Smooth muscle cell (in vitro differentiated cells): ENCODE measurements around the gene MAST4. TPM values are rescaled to one million over a fixed set of nuclear protein-coding genes. Genes with fewer than 3 reads are reported as not detected.
A peak's percentile ranks its signal among the peaks of the same experiment; 100 is the strongest.

Experiments used
- DNase-seq: peaks from one replicate; lab custom pipeline; 2025; ENCODE audit not compliant: unreplicated experiment; lab: John Stamatoyannopoulos, UW
- H2AFZ ChIP-seq: fragments of 200-600 bp; sonication (generic); 2 replicates; pipeline ENCODE4 v1.6.0; 2016; ENCODE audit warnings: antibody characterized with exemption, low read depth, mild to moderate bottlenecking
- H3F3A ChIP-seq: fragments of 200-600 bp; sonication (generic); 2 replicates; pipeline ENCODE4 v1.6.0; 2017; ENCODE audit warnings: antibody characterized with exemption, low read depth
- H3K27ac ChIP-seq: fragments of 200-600 bp; sonication (generic); 2 replicates; pipeline ENCODE4 v1.5.1; 2016; ENCODE audit warnings: low read depth, mild to moderate bottlenecking
- H3K27me3 ChIP-seq: fragments of 200-600 bp; sonication (generic); 2 replicates; pipeline ENCODE4 v1.6.1; 2016; ENCODE audit warnings: low read depth, mild to moderate bottlenecking
- H3K36me3 ChIP-seq: fragments of 200-600 bp; sonication (generic); 2 replicates; pipeline ENCODE4 v1.5.1; 2016; ENCODE audit warnings: low read depth
- H3K4me1 ChIP-seq: fragments of 200-600 bp; sonication (generic); 2 replicates; pipeline ENCODE4 v1.5.1; 2016; ENCODE audit warnings: low read depth
- H3K4me2 ChIP-seq: fragments of 200-600 bp; sonication (generic); 2 replicates; pipeline ENCODE4 v1.6.0; 2016; ENCODE audit warnings: mild to moderate bottlenecking
- H3K4me3 ChIP-seq: fragments of 200-600 bp; sonication (generic); 2 replicates; pipeline ENCODE4 v1.5.1; 2016; ENCODE audit warnings: mild to moderate bottlenecking
- H3K79me2 ChIP-seq: fragments of 200-600 bp; sonication (generic); 2 replicates; pipeline ENCODE4 v1.6.0; 2016; ENCODE audit warnings: low read depth, mild to moderate bottlenecking
- H3K9ac ChIP-seq: fragments of 200-600 bp; sonication (generic); 2 replicates; pipeline ENCODE4 v1.6.0; 2016; ENCODE audit warnings: low read depth
- H3K9me3 ChIP-seq: fragments of 200-600 bp; sonication (generic); replicated peaks from 2 replicates; pipeline ENCODE4 v1.5.1; 2016; ENCODE audit warnings: low read depth
- H4K20me1 ChIP-seq: fragments of 200-600 bp; sonication (generic); 2 replicates; pipeline ENCODE4 v1.6.0; 2016; ENCODE audit warnings: low read depth
- CTCF ChIP-seq: fragments of 200-600 bp; sonication (generic); IDR thresholded peaks from 2 replicates; pipeline ENCODE4 v1.5.1; 2017; ENCODE audit warnings: borderline replicate concordance, mild to moderate bottlenecking, antibody characterized with exemption; ENCODE audit not compliant: insufficient read depth, poor library complexity, severe bottlenecking
- WGBS: methylation state at CpG from one replicate; pipeline ENCODE4 v1.1.7; 2016; ENCODE audit warnings: low lambda C conversion rate; 5-methylcytosine and 5-hydroxymethylcytosine counted together
- polyA plus RNA-seq: library from polyadenylated mRNA; unstranded; fragments of >200 nt; fragmentation: Nextera tagmentation; extraction: Ambion mirVana; gene quantifications from 2 replicates; pipeline ENCODE4 v1.2.1, GENCODE V29; 2016
- total RNA-seq: library from RNA; depleted of rRNA; stranded (reverse); fragments of >200 nt; gene quantifications from 2 replicates; pipeline ENCODE4 v1.2.3, GENCODE V29; 2014

MAST4 gene
- total and polyA plus RNA-seq, 2 experiments from 2014 or later = 6.3 to 24.0 TPM

- Histone ChIP-seq H4K20me1 (peaks cover 9% of the 10 kb centered on the region), H3K4me3 (no peak overlapping the region), H3K9ac (no peak overlapping the region), H3K27ac (no peak overlapping the region), H3F3A (no peaks in the 10 kb centered on the region), H3K36me3 (no peaks in the 10 kb centered on the region), H2AFZ (no peak overlapping the region), H3K9me3 (no peaks in the 10 kb centered on the region), H3K27me3 (no peaks in the 10 kb centered on the region), H3K4me2 (no peak overlapping the region), H3K4me1 (peaks cover 9% of the 10 kb centered on the region), H3K79me2 (no peaks in the 10 kb centered on the region)
- DNase-seq = no peak
- TF ChIP-seq CTCF = no peak
Measured at GRCh38 chr5:67029481-67029880, 433.3 kb downstream of the MAST4 start.

GRCh38 chr5:67030289-67031056 is 434.3 kb downstream of the MAST4 start:
- Histone ChIP-seq H3K4me3 (no peak overlapping the region), H4K20me1 (peaks cover 9% of the 10 kb centered on the region), H3K9me3 (no peaks in the 10 kb centered on the region), H3K27ac (peak overlapping the region; percentile 67), H3K4me2 (no peak overlapping the region), H3K9ac (peak overlapping the region; percentile 34), H3F3A (no peaks in the 10 kb centered on the region), H3K4me1 (peaks cover 9% of the 10 kb centered on the region), H2AFZ (no peak overlapping the region), H3K79me2 (peaks cover 3% of the 10 kb centered on the region), H3K36me3 (no peaks in the 10 kb centered on the region), H3K27me3 (no peaks in the 10 kb centered on the region)
- TF ChIP-seq CTCF = no peak
- WGBS = 79% methylated on average over 2 of the region's 2 CpGs
- DNase-seq = no peak

GRCh38 chr5:67031057-67031443 is 434.9 kb downstream of the MAST4 start:
- Histone ChIP-seq H3K36me3 (no peaks in the 10 kb centered on the region), H4K20me1 (peaks cover 9% of the 10 kb centered on the region), H3F3A (no peaks in the 10 kb centered on the region), H3K27me3 (no peaks in the 10 kb centered on the region), H3K9ac (peak overlapping the region; percentile 34), H2AFZ (no peak overlapping the region), H3K27ac (peak overlapping the region; percentile 67), H3K4me1 (peaks cover 9% of the 10 kb centered on the region), H3K9me3 (no peaks in the 10 kb centered on the region), H3K4me3 (no peak overlapping the region), H3K4me2 (no peak overlapping the region), H3K79me2 (peaks cover 3% of the 10 kb centered on the region)
- 40% methylated on average over 3 of the region's 3 CpGs for WGBS
- TF ChIP-seq CTCF = no peak
- DNase-seq = no peak

GRCh38 chr5:67031692-67032091 is 435.5 kb downstream of the MAST4 start:
- H3K9me3 ChIP-seq = no peaks in the 10 kb centered on the region
- H3K9ac ChIP-seq = no peak overlapping the region
- WGBS = 78% methylated on average over 3 of the region's 3 CpGs
- no peaks in the 10 kb centered on the region for H3K36me3 ChIP-seq
- H3K4me1 ChIP-seq = peaks cover 9% of the 10 kb centered on the region
- H3F3A ChIP-seq = no peaks in the 10 kb centered on the region
- peaks cover 5% of the 10 kb centered on the region for H3K79me2 ChIP-seq
- no peaks in the 10 kb centered on the region for H3K27me3 ChIP-seq
- H2AFZ ChIP-seq = no peak overlapping the region
- H3K27ac ChIP-seq = no peak overlapping the region
- no peak for TF ChIP-seq CTCF
- no peak overlapping the region for H3K4me3 ChIP-seq
- H4K20me1 ChIP-seq = peaks cover 7% of the 10 kb centered on the region
- H3K4me2 ChIP-seq = no peak overlapping the region
- no peak for DNase-seq
